Renal cortex interstitium (tissue), 11 donors: ENCODE data around the gene PLAAT1. TPM values are rescaled to one million over a fixed set of nuclear protein-coding genes. Genes with fewer than 3 reads are reported as not detected.
A peak's percentile ranks its signal among the peaks of the same experiment; 100 is the strongest.

Experiments used
- DNase-seq, 11 donors: peaks; one replicate each; pipeline ENCODE4 v3.0.0-alpha.2; 2013; ENCODE audit warnings: low read depth in 9 of 11, low spot score in 4 of 11; ENCODE audit errors: extremely low read depth in 1 of 11
- polyA plus RNA-seq, 3 donors: library from polyadenylated mRNA; unstranded; fragments of 120-200 nt; gene quantifications; one replicate each; pipeline ENCODE4 v1.2.1, GENCODE V29; 2013; ENCODE audit not compliant: insufficient read length in 3 of 3

Gene PLAAT1
- polyA plus RNA-seq, 3 donors = 2.5 to 3.7 (median 3.7) TPM

GRCh38 chr3:193317682-193318300 is 76.8 kb downstream of the PLAAT1 start:
- peak in 4 of 11 donors; percentile 7 to 28 (median 16) for DNase-seq

Other genes starting within 250 kb of the PLAAT1 start
- gene ATP13A5, start 137.5 kb downstream of the PLAAT1 start, polyA plus RNA-seq = under 1 TPM; 0.06 to 0.09 (median 0.09) TPM